WTC11 (cell line): ENCODE results near the gene MAS1. TPM values are rescaled to one million over a fixed set of nuclear protein-coding genes. Genes with fewer than 3 reads are reported as not detected.

Experiments used
- ATAC-seq: fragments of 200-7000 bp; cut with Tn5 transposase; 2 replicates; pipeline ENCODE4 v1.10.0; 2021; ENCODE audit warnings: mild to moderate bottlenecking, moderate library complexity
- CTCF ChIA-PET: fragments of 300-600 bp; sonication (Branson Sonifier 250); formaldehyde crosslinking; loops from one replicate; lab custom pipeline; 2021; ENCODE audit warnings: antibody characterized with exemption; lab: Charles Lee
- POLR2A ChIA-PET: fragments of 350-600 bp; sonication (Branson Sonifier 250); formaldehyde crosslinking; loops from one replicate; lab custom pipeline; 2021; ENCODE audit warnings: antibody characterized with exemption; lab: Charles Lee
- DNase-seq: peaks from one replicate; pipeline ENCODE4 v3.0.0; 2021; ENCODE audit warnings: low spot score
- H3K27ac Mint-ChIP-seq: 2 replicates; pipeline ENCODE4 v1.8.0; 2021; ENCODE audit warnings: mixed read lengths
- H3K27me3 Mint-ChIP-seq: 2 replicates; pipeline ENCODE4 v1.8.0; 2021; ENCODE audit warnings: low read depth, mild to moderate bottlenecking, moderate library complexity, mixed read lengths
- H3K36me3 Mint-ChIP-seq: 2 replicates; pipeline ENCODE4 v1.8.0; 2021; ENCODE audit warnings: mixed read lengths
- H3K4me1 Mint-ChIP-seq: 2 replicates; pipeline ENCODE4 v1.8.0; 2022; ENCODE audit warnings: mixed read lengths
- H3K4me3 Mint-ChIP-seq: 2 replicates; pipeline ENCODE4 v1.8.0; 2021; ENCODE audit warnings: mild to moderate bottlenecking, moderate library complexity, mixed read lengths
- H3K9me3 Mint-ChIP-seq: 2 replicates; pipeline ENCODE4 v1.8.0; 2021; ENCODE audit warnings: mixed read lengths
- CREM ChIP-seq: sonication (generic); formaldehyde crosslinking; IDR thresholded peaks from 2 replicates; pipeline ENCODE4 v1.8.1; 2022; ENCODE audit warnings: mild to moderate bottlenecking, missing genetic modification reagents, moderate library complexity
- ETV6 ChIP-seq: sonication (generic); formaldehyde crosslinking; IDR thresholded peaks from 2 replicates; pipeline ENCODE4 v1.8.1; 2022; ENCODE audit warnings: mild to moderate bottlenecking, missing genetic modification reagents
- GABPB1 ChIP-seq: sonication (generic); formaldehyde crosslinking; IDR thresholded peaks from 2 replicates; pipeline ENCODE4 v1.8.1; 2023; ENCODE audit warnings: mild to moderate bottlenecking, missing genetic modification reagents
- JUN ChIP-seq: sonication (generic); formaldehyde crosslinking; IDR thresholded peaks from 2 replicates; pipeline ENCODE4 v1.8.0; 2023; ENCODE audit warnings: mild to moderate bottlenecking, missing genetic modification reagents
- KAT7 ChIP-seq: sonication (generic); formaldehyde crosslinking; IDR thresholded peaks from 2 replicates; pipeline ENCODE4 v1.8.1; 2023; ENCODE audit warnings: missing genetic modification reagents, mild to moderate bottlenecking, borderline replicate concordance
- MYBL2 ChIP-seq: sonication (generic); formaldehyde crosslinking; IDR thresholded peaks from 2 replicates; pipeline ENCODE4 v1.8.1; 2023; ENCODE audit warnings: mild to moderate bottlenecking, moderate library complexity, missing genetic modification reagents
- RORB ChIP-seq: fragments of 250-450 bp; sonication (Bioruptor Pico); IDR thresholded peaks from 2 replicates; pipeline ENCODE4 v1.9.0; 2021; ENCODE audit warnings: mild to moderate bottlenecking
- TEAD4 ChIP-seq: sonication (generic); formaldehyde crosslinking; IDR thresholded peaks from 2 replicates; pipeline ENCODE4 v1.8.0; 2022; ENCODE audit warnings: mild to moderate bottlenecking, missing genetic modification reagents
- total RNA-seq: library from RNA; stranded (reverse); gene quantifications from 3 replicates; pipeline ENCODE4 v1.2.3, GENCODE V29; 2021
- TF ChIP-seq, protein P1 (sequence below): sonication (generic); formaldehyde crosslinking; IDR thresholded peaks from 2 replicates; pipeline ENCODE4 v1.8.0; 2022; ENCODE audit warnings: mild to moderate bottlenecking, missing genetic modification reagents
- TF ChIP-seq, protein P2 (sequence below): sonication (generic); formaldehyde crosslinking; IDR thresholded peaks from 2 replicates; pipeline ENCODE4 v1.8.0; 2023; ENCODE audit warnings: missing genetic modification reagents, mild to moderate bottlenecking, borderline replicate concordance
- TF ChIP-seq, protein P3 (sequence below): sonication (generic); formaldehyde crosslinking; IDR thresholded peaks from 2 replicates; pipeline ENCODE4 v1.8.1; 2023; ENCODE audit warnings: mild to moderate bottlenecking, moderate library complexity, missing genetic modification reagents
- TF ChIP-seq, protein P4 (sequence below): sonication (generic); formaldehyde crosslinking; IDR thresholded peaks from 2 replicates; pipeline ENCODE4 v1.8.0; 2022; ENCODE audit warnings: mild to moderate bottlenecking, missing genetic modification reagents
- TF ChIP-seq, protein P5 (sequence below): fragments of 250-450 bp; sonication (Bioruptor Pico); IDR thresholded peaks from 2 replicates; pipeline ENCODE4 v1.9.0; 2021; ENCODE audit warnings: mild to moderate bottlenecking, borderline replicate concordance

Gene MAS1
- total RNA-seq, 1 experiment from 2014 or later, result 0.68 TPM

DNA sequence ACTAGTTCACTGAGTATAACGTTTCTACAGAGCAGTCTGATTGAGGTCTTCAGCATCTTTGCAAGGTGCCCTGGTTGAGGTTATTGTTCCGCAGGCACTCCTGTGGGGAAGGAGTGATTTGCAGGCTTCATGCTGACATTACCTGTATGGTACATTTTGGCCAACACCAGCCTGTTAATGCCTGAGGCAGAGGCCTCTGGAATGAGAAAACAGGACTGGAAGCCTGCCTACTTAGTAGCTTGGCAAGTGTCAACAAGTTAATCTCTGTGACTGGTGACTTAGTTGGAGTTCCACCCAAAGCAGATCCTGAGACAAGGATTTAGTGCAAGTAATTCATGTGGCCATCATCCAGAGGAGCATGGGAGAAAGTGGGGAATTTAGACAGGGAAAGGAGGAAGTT, 24.6 kb downstream of the MAS1 start:
- H3K9me3 Mint-ChIP-seq, result peaks cover 8% of the 10 kb centered on the region

More for the DNA sequence above, 24.6 kb downstream of the MAS1 start:
- TF ChIP-seq, protein P1, sequence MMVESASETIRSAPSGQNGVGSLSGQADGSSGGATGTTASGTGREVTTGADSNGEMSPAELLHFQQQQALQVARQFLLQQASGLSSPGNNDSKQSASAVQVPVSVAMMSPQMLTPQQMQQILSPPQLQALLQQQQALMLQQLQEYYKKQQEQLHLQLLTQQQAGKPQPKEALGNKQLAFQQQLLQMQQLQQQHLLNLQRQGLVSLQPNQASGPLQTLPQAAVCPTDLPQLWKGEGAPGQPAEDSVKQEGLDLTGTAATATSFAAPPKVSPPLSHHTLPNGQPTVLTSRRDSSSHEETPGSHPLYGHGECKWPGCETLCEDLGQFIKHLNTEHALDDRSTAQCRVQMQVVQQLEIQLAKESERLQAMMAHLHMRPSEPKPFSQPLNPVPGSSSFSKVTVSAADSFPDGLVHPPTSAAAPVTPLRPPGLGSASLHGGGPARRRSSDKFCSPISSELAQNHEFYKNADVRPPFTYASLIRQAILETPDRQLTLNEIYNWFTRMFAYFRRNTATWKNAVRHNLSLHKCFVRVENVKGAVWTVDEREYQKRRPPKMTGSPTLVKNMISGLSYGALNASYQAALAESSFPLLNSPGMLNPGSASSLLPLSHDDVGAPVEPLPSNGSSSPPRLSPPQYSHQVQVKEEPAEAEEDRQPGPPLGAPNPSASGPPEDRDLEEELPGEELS (CRISPR knock-in tag), result no peak
- TF ChIP-seq KAT7, result no peak
- TF ChIP-seq ETV6 (CRISPR knock-in tag), result no peak
- TF ChIP-seq RORB (CRISPR knock-in tag), result no peak
- TF ChIP-seq, protein P2, sequence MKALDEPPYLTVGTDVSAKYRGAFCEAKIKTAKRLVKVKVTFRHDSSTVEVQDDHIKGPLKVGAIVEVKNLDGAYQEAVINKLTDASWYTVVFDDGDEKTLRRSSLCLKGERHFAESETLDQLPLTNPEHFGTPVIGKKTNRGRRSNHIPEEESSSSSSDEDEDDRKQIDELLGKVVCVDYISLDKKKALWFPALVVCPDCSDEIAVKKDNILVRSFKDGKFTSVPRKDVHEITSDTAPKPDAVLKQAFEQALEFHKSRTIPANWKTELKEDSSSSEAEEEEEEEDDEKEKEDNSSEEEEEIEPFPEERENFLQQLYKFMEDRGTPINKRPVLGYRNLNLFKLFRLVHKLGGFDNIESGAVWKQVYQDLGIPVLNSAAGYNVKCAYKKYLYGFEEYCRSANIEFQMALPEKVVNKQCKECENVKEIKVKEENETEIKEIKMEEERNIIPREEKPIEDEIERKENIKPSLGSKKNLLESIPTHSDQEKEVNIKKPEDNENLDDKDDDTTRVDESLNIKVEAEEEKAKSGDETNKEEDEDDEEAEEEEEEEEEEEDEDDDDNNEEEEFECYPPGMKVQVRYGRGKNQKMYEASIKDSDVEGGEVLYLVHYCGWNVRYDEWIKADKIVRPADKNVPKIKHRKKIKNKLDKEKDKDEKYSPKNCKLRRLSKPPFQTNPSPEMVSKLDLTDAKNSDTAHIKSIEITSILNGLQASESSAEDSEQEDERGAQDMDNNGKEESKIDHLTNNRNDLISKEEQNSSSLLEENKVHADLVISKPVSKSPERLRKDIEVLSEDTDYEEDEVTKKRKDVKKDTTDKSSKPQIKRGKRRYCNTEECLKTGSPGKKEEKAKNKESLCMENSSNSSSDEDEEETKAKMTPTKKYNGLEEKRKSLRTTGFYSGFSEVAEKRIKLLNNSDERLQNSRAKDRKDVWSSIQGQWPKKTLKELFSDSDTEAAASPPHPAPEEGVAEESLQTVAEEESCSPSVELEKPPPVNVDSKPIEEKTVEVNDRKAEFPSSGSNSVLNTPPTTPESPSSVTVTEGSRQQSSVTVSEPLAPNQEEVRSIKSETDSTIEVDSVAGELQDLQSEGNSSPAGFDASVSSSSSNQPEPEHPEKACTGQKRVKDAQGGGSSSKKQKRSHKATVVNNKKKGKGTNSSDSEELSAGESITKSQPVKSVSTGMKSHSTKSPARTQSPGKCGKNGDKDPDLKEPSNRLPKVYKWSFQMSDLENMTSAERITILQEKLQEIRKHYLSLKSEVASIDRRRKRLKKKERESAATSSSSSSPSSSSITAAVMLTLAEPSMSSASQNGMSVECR, result no peak
- TF ChIP-seq, protein P3, sequence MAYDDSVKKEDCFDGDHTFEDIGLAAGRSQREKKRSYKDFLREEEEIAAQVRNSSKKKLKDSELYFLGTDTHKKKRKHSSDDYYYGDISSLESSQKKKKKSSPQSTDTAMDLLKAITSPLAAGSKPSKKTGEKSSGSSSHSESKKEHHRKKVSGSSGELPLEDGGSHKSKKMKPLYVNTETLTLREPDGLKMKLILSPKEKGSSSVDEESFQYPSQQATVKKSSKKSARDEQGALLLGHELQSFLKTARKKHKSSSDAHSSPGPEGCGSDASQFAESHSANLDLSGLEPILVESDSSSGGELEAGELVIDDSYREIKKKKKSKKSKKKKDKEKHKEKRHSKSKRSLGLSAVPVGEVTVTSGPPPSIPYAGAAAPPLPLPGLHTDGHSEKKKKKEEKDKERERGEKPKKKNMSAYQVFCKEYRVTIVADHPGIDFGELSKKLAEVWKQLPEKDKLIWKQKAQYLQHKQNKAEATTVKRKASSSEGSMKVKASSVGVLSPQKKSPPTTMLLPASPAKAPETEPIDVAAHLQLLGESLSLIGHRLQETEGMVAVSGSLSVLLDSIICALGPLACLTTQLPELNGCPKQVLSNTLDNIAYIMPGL, result no peak
- no peak for TF ChIP-seq JUN
- TF ChIP-seq, protein P4, sequence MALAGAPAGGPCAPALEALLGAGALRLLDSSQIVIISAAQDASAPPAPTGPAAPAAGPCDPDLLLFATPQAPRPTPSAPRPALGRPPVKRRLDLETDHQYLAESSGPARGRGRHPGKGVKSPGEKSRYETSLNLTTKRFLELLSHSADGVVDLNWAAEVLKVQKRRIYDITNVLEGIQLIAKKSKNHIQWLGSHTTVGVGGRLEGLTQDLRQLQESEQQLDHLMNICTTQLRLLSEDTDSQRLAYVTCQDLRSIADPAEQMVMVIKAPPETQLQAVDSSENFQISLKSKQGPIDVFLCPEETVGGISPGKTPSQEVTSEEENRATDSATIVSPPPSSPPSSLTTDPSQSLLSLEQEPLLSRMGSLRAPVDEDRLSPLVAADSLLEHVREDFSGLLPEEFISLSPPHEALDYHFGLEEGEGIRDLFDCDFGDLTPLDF, result no peak
- no peak for TF ChIP-seq TEAD4
- TF ChIP-seq CREM, result no peak
- TF ChIP-seq MYBL2, result no peak
- no peak for TF ChIP-seq GABPB1 (CRISPR knock-in tag)
- TF ChIP-seq, protein P5, sequence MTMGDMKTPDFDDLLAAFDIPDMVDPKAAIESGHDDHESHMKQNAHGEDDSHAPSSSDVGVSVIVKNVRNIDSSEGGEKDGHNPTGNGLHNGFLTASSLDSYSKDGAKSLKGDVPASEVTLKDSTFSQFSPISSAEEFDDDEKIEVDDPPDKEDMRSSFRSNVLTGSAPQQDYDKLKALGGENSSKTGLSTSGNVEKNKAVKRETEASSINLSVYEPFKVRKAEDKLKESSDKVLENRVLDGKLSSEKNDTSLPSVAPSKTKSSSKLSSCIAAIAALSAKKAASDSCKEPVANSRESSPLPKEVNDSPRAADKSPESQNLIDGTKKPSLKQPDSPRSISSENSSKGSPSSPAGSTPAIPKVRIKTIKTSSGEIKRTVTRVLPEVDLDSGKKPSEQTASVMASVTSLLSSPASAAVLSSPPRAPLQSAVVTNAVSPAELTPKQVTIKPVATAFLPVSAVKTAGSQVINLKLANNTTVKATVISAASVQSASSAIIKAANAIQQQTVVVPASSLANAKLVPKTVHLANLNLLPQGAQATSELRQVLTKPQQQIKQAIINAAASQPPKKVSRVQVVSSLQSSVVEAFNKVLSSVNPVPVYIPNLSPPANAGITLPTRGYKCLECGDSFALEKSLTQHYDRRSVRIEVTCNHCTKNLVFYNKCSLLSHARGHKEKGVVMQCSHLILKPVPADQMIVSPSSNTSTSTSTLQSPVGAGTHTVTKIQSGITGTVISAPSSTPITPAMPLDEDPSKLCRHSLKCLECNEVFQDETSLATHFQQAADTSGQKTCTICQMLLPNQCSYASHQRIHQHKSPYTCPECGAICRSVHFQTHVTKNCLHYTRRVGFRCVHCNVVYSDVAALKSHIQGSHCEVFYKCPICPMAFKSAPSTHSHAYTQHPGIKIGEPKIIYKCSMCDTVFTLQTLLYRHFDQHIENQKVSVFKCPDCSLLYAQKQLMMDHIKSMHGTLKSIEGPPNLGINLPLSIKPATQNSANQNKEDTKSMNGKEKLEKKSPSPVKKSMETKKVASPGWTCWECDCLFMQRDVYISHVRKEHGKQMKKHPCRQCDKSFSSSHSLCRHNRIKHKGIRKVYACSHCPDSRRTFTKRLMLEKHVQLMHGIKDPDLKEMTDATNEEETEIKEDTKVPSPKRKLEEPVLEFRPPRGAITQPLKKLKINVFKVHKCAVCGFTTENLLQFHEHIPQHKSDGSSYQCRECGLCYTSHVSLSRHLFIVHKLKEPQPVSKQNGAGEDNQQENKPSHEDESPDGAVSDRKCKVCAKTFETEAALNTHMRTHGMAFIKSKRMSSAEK (CRISPR knock-in tag), result no peak
- H3K27ac Mint-ChIP-seq, result no peak overlapping the region
- H3K36me3 Mint-ChIP-seq, result no peaks in the 10 kb centered on the region
- no peak overlapping the region for H3K4me3 Mint-ChIP-seq
- peaks cover 3% of the 10 kb centered on the region for H3K27me3 Mint-ChIP-seq
- ATAC-seq (no peak), DNase-seq (no peak)
- ChIA-PET POLR2A (no interaction called here), CTCF (no interaction called here)
- peaks cover 10% of the 10 kb centered on the region for H3K4me1 Mint-ChIP-seq
